MCF 10A (cell line): ENCODE measurements around the gene RIIAD1. TPM values are rescaled to one million over a fixed set of nuclear protein-coding genes. Genes with fewer than 3 reads are reported as not detected.
"Not testable (repeated sequence)": the region's sequence is repeated elsewhere in the genome, so short reads cannot be mapped to it uniquely, and the experiment has no call there.

ENCODE experiments used
- BruUV-seq: library from RNA; stranded (reverse); fragments of 400-500 nt; replicated peaks from 2 replicates; lab custom pipeline; 2021; lab: Mats Ljungman, UMichigan
- CTCF ChIA-PET: fragments of 300-600 bp; sonication (Branson Sonifier 250); formaldehyde crosslinking; extraction: SDS; loops from one replicate; lab custom pipeline; 2021; ENCODE audit warnings: antibody characterized with exemption, inconsistent platforms; lab: Yijun Ruan, JAX
- POLR2A ChIA-PET: fragments of 300-600, 350-650 bp; sonication (Branson Sonifier 250); formaldehyde crosslinking; extraction: SDS; loops from one replicate; lab custom pipeline; 2020; ENCODE audit warnings: antibody characterized with exemption, inconsistent platforms; lab: Yijun Ruan, JAX
- DNase-seq: peaks from one replicate; pipeline ENCODE4 v3.0.0-alpha.2; 2018; ENCODE audit not compliant: unreplicated experiment
- H3K27ac Mint-ChIP-seq: one replicate; pipeline ENCODE4 v1.8.0; 2022; ENCODE audit warnings: mild to moderate bottlenecking, low read depth, mixed read lengths; ENCODE audit not compliant: unreplicated experiment
- H3K27me3 Mint-ChIP-seq: one replicate; pipeline ENCODE4 v1.8.0; 2022; ENCODE audit warnings: mixed read lengths; ENCODE audit not compliant: insufficient read depth, unreplicated experiment
- H3K36me3 Mint-ChIP-seq: one replicate; pipeline ENCODE4 v1.8.0; 2022; ENCODE audit warnings: mild to moderate bottlenecking, moderate library complexity, mixed read lengths; ENCODE audit not compliant: insufficient read depth, unreplicated experiment
- H3K4me1 Mint-ChIP-seq: one replicate; pipeline ENCODE4 v1.8.0; 2022; ENCODE audit warnings: mixed read lengths; ENCODE audit not compliant: insufficient read depth, unreplicated experiment
- H3K4me3 Mint-ChIP-seq: one replicate; pipeline ENCODE4 v1.8.0; 2022; ENCODE audit warnings: mild to moderate bottlenecking, moderate library complexity, mixed read lengths; ENCODE audit not compliant: unreplicated experiment
- H3K9me3 Mint-ChIP-seq: one replicate; pipeline ENCODE4 v1.8.0; 2022; ENCODE audit warnings: mixed read lengths; ENCODE audit not compliant: unreplicated experiment
- CTCF ChIP-seq: fragments of 200-600 bp; IDR thresholded peaks from one replicate; pipeline ENCODE4 v1.8.0; 2022; ENCODE audit warnings: antibody characterized with exemption, mild to moderate bottlenecking; ENCODE audit not compliant: unreplicated experiment
- intact Hi-C: fragments of 100-400 bp; cut with micrococcal nuclease; formaldehyde crosslinking; loops from 2 replicates; pipeline ENCODE4 v1.14.1; 2022
- total RNA-seq: library from RNA; stranded (reverse); gene quantifications from 2 replicates; pipeline ENCODE4 v1.2.3, GENCODE V29; 2022

Gene RIIAD1
- total RNA-seq, 1 experiment from 2014 or later, result not detected

- Mint-ChIP-seq H3K27ac (peak overlapping the region; percentile 73), H3K36me3 (peaks cover 18% of the 10 kb centered on the region), H3K4me3 (no peak overlapping the region), H3K27me3 (no peaks in the 10 kb centered on the region), H3K4me1 (peaks cover 18% of the 10 kb centered on the region), H3K9me3 (no peaks in the 10 kb centered on the region)
- no peak for TF ChIP-seq CTCF
- intact Hi-C loops, result no loop called here
- ChIA-PET POLR2A (interaction anchor here (0.6 to 1.8 kb wide), 14 partner anchors 8 to 209 kb away, joined by 3 to 5 read pairs (median 4); partner anchors contain the start of gene SNX27), CTCF (interaction anchor here (0.6 to 1.7 kb wide), 4 partner anchors 12 to 236 kb away, joined by 3 to 8 read pairs (median 4); no protein-coding TSS in a partner anchor)
- peak; percentile 80 for DNase-seq
- BruUV-seq, result no TSS peak
These were observed 40.5 kb upstream of the RIIAD1 start for GRCh38 chr1:151680826-151681225.

- POLR2A ChIA-PET, result interaction anchor here (1.3 to 1.5 kb wide), 3 partner anchors 78 to 116 kb away, joined by 3 to 5 read pairs (median 4); no protein-coding TSS in a partner anchor
- Mint-ChIP-seq H3K27ac (peak overlapping the region; percentile 73), H3K9me3 (no peaks in the 10 kb centered on the region), H3K27me3 (no peaks in the 10 kb centered on the region), H3K4me1 (peaks cover 18% of the 10 kb centered on the region), H3K36me3 (peaks cover 26% of the 10 kb centered on the region), H3K4me3 (no peak overlapping the region)
- no TSS peak for BruUV-seq
- no peak for DNase-seq
- intact Hi-C loops, result no loop called here
- TF ChIP-seq CTCF, result no peak
- CTCF ChIA-PET, result interaction anchor here (0.6 to 1.7 kb wide), 5 partner anchors 11 to 155 kb away, joined by 3 to 8 read pairs (median 6); no protein-coding TSS in a partner anchor
These were observed 39.4 kb upstream of the RIIAD1 start for GRCh38 chr1:151681923-151682322.

DNA sequence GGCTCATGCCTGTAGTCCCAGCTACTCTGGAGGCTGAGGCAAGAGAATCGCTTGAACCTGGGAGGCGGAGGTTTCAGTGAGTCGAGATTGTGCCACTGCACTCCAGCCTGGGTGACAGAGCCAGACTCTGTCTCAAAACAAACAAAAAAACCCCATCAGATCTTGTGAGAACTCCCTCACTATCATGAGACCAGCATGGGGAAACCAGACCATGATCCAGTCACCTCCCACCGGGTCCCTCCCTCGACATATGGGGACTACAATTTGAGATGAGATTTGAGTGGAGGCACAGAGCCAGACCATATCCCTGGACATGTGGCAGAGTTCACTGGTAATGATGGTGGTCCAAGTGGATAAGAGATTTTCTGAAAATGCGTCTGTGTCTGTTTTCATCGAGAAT lies 38.4 kb upstream of the RIIAD1 start:
- DNase-seq, H3K4me3 Mint-ChIP-seq, intact Hi-C loops, H3K27me3 Mint-ChIP-seq, H3K27ac Mint-ChIP-seq, H3K9me3 Mint-ChIP-seq, BruUV-seq: not testable (repeated sequence)
- POLR2A ChIA-PET, result interaction anchor here (0.9 kb wide), 1 partner anchor 81 kb away, joined by 3 read pairs; the partner anchor contains the start of gene MRPL9
- CTCF ChIA-PET, result interaction anchor here (1.0 to 2.2 kb wide), 3 partner anchors 10 to 89 kb away, joined by 5 to 14 read pairs (median 6); no protein-coding TSS in a partner anchor
- peaks cover 34% of the 10 kb centered on the region for H3K36me3 Mint-ChIP-seq
- H3K4me1 Mint-ChIP-seq, result peaks cover 18% of the 10 kb centered on the region

- H3K27ac Mint-ChIP-seq, result no peak overlapping the region
- no peak overlapping the region for H3K4me3 Mint-ChIP-seq
- no TSS peak for BruUV-seq
- TF ChIP-seq CTCF, result no peak
- intact Hi-C loops, result no loop called here
- POLR2A ChIA-PET, result interaction anchor here (0.9 to 1.1 kb wide), 3 partner anchors 43 to 173 kb away, joined by 3 to 4 read pairs (median 4); partner anchors contain the start of genes CGN and MRPL9
- H3K9me3 Mint-ChIP-seq, result no peaks in the 10 kb centered on the region
- DNase-seq, result no peak
- CTCF ChIA-PET, result interaction anchor here (0.5 to 2.2 kb wide), 6 partner anchors 9 to 225 kb away, joined by 3 to 20 read pairs (median 4); partner anchors contain the start of gene POGZ
- peaks cover 39% of the 10 kb centered on the region for H3K36me3 Mint-ChIP-seq
- H3K4me1 Mint-ChIP-seq, result peaks cover 18% of the 10 kb centered on the region
- no peaks in the 10 kb centered on the region for H3K27me3 Mint-ChIP-seq
These were observed 37.2 kb upstream of the RIIAD1 start for GRCh38 chr1:151684128-151684527.
